Measurements from ENCODE around the gene PRKX. TPM values are rescaled to one million over a fixed set of nuclear protein-coding genes. Genes with fewer than 3 reads are reported as not detected.
A peak's percentile ranks its signal among the peaks of the same experiment; 100 is the strongest.
"Not testable (repeated sequence)": the region's sequence is repeated elsewhere in the genome, so short reads cannot be mapped to it uniquely, and the experiment has no call there.

The PRKX gene
- polyA plus RNA-seq, 1 donor: 19.4 TPM

DNA sequence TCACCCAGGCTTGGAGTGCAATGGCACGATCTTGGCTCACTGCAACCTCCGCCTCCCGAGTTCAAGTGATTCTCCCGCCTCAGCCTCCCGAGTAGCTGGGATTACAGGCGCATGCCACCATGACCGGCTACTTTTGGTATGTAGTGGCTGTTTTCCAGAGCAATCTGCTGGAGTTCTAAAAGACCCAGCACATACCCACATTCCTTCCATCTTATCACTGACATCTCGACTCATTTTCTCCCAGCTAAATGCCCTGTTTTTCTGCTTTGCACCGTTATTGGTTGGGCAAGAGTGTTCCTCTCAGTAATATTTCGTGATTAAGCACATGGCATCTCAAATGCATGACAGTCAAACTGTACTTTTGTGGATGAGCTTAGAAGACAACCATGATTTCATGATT, 53.7 kb downstream of the PRKX start:
- DNase-seq: no peak

DNA sequence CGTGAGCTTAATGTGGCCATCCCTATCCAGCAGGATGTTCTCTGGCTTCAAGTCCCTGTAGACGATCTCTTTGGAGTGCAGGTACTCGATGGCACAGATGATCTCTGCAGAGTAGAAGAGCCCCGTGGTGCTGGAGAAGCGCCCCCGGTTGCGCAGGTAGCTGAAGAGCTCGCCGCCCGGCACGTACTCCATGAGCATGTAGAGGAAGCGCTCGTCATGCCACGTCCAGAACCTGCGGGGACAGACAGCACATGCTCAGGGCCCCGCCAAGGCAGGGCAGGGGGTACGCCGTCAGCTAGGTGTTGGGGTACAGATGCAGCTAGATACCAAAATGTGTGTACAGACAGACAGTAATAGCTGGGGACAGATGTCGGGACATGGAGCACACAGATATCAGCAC, 58.3 kb downstream of the PRKX start:
- DNase-seq: no peak

DNA sequence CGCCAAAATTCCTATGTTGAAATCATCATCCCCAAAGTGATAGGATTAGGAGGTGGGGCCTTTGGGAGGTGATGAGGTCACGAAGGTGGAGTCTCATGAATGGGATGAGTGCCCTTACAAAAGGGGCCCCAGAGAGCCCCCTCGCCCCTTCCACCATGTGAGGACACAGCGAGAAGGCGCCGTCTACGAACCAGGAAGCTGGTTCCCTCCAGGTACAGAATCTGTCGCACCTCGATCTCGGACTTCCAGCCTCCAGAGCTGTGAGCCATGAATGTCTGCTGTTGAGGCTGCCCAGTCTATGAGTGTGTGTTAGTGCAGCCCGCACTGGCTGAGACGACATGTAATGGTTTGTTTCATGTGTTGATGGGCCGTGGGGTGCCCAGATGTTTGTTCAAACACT, 60.3 kb downstream of the PRKX start:
- no peak for DNase-seq

DNA sequence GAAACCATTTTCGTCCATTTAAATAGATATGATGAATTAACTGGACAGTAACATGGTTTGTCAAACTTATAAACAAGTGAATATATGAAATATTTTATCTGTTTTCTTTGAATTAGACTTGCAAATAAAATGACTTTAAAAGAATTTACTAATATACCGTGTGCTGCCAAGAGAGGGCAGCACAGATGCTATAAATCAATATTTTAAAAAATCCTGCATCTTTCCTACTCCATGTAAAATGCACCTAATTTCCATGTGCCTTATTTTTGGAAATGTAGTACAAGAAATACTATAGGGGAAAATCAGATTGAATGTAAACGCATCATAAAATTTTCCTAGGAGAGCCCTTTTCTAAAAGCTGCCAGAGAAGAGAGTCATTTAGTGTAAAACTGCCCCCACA, 62.2 kb downstream of the PRKX start:
- DNase-seq: peak; percentile 19

DNA sequence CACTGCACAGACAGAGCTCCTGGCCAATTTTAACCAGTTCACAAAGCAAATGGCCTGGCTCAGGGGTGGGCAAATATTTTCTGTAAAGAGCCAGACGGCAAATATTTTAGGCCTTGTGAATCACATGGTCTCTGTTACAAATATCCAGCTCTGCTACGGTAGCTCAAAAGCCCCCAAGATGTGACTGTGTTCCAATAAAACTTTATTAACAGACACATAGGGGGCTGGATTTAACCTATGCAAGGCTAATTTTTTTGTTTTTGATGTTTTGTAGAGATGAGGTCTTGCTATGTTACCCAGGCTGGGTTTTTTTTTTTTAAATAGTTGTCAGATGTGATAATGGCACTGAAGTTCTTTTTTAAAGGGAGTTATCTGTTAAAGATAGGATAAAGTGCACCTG, 65.4 kb downstream of the PRKX start:
- no peak for DNase-seq

DNA sequence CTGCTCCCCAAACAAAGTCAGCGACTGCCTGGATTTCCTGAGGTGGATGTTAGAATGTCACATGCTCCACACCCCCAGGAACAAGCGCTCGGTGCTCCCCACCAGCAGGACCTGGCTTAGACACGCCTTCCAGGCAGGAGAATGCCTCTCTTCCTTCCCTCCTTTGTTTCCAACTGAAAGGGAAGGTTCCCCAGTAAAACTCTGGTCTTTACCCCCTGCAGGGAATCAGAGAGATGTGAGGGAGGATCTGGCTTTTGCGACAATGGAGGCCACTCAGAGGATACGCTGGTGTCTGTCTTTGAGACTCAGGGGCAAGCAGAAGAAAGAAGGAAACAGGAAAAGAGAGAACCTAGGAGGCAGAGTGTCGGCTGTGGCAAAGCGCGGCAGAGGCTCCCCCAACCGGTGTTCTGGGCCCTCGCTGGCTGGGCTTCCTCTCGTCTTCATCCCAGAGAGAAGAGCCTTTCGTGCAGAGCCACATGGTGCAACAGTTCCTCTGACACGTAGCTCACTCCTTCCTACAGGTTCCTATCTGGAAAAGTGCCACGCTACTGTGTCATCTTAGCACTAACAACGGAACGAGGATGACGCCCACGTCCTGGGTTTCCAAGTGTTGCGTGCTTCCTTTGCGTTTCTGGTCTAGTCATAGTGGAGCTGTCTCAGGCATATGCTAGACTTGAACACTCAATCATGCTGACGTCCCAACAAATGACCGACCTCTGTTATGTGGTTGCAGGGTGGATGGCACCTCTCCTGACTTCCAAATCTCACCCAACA, 73.4 kb downstream of the PRKX start:
- DNase-seq: not testable (repeated sequence)

DNA sequence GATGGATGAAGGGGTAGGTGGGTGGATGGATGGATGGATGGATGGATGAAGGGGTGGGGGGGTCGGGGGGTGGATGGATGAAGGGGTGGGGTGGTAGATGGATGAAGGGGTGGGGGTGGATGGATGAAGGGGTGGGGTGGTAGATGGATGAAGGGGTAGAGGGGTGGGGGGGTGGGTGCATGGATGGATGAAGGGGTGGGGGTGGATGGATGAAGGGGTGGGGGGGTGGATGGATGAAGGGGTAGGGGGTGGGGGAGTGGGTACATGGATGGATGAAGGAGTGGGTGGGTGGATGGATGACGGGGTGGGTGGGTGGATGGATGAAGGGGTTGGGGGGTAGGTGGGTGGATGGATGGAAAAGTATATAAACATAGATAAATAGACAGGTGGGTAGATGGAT, 74.2 kb downstream of the PRKX start:
- DNase-seq: no peak

DNA sequence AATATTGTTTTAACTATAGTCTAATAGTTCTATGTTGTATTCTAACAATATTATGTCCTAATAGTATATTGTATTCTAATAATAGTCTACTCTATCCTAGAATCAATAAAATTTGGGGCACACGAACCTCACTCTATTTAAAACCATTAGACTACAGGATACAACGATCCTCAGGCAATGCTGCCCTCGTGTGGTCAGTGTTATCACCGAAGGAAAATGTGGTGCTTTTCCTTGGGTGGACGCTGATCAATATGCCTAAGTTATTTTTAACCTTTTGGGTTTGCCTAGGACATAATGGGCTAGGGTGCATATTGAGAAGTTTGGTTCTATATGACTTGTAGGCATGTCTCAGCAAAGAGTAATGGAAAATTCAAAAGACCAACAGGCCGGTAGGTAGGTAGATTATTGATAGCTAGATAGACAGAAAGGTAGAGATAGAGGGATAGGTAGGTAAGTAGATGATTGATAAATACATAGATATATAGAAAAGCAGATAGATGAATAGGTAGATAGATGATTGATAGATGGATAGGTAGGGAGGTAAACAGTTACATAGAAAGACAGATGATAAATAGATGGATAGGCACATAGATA, 75.1 kb downstream of the PRKX start:
- peak; percentile 38 for DNase-seq

DNA sequence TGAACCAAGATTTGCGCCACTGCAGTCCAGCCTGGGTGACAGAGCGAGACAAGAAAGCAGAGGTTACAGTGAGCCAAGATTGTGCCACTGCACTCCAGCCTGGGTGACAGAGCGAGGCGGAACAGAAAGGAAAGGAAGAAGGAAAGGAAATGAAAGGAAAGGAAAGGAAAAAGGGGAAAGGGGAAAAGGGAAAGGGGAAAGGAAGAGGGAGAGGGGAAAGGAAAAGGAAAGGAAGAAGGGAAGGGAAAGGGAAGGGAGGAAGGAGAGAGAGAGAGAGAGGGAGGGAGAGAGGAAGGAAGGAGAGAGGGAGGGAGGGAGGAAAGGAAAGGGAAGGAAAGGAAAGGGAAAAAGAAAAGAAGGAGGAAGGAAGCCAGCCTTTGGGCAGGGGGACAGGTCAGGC, 76.6 kb downstream of the PRKX start:
- DNase-seq: no peak

DNA sequence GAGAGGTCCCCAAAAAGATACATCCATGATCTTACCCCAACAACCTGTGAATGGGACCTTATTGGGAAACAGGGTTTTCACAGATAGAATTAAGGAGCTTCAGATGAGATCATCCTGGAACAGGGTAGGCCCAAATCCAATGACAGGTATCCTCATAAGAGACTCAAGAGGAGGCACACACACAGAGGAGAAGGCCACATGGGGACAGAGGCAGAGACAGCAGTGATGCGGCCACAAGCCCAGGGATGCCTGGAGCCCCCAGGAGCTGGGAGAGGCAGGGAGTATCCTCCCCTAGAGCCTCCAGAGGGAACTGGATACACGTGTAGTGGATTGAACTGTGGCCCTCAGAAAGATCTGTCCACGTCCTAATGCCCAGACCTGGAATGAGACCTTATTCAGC, 82.3 kb downstream of the PRKX start:
- no peak for DNase-seq

DNA sequence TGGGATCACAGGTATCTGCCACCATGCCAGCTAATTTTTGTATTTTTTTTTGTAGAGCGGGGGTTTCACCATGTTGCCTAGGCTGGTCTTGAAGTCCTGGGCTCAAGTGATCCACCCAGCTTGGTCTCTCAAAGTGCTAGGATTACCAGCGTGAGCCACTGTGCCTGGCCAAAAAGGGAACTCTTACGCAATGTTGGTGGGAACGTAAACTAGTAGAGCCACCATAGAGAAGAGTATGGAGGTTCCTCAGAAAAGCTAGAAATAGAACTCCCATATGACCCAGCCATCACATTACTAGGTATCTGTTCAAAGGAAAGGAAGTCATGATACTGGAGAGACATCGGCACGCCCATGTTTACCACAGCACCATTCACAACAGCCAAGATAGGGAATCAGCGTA, 85.9 kb downstream of the PRKX start:
- no peak for DNase-seq

DNA sequence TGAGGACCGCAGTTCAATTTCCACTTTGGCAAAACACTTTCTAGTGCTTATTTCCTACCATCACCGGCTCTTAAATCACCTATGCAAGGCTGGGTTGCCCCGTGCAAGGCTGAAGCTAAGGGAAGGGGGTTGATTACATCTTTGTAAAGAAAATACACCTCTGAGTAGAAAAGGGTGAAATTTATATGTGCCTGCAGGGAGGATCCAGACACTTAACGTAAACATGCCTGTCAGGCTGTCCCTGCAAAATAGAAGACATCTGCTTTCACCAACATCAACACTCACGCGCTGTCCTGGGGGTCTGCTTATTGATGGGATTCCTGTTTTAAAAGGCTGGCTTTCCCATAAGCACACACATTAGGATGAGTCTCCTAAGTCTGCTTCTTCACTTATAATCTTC, 92.0 kb downstream of the PRKX start:
- DNase-seq: peak; percentile 46

DNA sequence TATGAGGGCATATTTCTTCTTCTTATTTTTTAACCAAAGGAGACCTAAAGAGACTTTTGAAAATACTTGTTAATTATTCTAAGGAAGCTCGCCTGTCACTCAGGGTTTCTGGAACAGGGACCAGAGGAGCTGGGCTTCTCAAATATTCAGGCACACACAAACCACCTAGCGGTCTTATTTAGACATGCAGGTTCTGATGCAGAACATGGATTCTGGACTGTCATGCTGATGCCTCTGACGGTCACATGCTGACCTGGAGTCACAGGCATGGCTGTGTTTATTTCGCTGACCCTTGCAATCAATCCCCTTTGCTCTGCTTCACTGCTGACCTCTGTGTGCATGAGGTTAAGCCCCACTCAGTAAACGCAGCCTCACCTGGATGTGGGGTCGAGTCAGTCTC, 101.7 kb downstream of the PRKX start:
- not testable (repeated sequence) for DNase-seq

DNA sequence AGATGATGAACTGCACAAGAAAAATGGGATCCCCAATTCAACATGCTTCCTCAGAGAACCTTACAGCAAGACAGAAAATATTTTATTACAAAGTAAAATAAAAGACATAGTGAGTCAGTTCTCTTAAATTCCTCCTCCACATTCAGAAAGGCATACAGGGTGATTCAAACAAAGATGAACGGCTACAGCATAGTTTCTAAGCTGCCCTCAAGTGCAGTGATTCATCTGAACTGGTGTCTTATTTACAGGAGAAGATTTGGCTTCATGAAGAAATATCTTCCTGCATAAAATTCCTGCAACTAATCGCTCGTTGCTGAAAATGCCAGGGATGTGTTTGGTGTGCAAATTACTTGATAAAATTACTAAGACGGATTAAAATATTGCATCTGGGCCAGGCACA, 103.6 kb downstream of the PRKX start:
- no peak for DNase-seq

DNA sequence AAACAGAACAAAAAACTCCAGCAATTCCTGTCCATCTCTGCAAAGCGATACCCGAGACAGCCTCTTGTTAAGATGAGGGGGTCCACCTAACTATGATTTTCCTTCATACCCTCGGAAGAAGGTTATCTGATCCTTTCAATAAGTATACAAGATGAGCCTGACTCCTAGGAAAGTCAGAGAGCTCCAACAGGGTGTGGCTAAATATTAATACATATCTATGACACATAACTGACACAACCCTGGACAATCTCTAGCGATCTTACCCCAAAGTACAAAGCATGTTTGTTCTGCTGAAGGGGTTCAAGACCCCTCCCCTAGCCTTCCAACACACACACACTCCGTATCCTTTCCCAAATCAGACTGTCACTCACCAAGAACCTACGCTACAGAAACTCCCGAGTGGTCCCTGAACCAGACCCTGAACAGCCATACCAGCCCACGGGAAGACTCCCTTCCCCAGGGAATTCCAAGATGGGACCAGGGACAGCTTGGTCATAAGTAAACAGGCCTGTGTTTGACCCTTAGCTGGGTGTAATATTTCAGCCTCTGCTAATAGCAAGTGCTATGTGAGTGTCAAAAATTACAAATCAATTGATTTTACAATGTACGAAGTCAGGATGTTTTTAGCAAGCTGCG, 110.3 kb downstream of the PRKX start:
- no peak for DNase-seq

DNA sequence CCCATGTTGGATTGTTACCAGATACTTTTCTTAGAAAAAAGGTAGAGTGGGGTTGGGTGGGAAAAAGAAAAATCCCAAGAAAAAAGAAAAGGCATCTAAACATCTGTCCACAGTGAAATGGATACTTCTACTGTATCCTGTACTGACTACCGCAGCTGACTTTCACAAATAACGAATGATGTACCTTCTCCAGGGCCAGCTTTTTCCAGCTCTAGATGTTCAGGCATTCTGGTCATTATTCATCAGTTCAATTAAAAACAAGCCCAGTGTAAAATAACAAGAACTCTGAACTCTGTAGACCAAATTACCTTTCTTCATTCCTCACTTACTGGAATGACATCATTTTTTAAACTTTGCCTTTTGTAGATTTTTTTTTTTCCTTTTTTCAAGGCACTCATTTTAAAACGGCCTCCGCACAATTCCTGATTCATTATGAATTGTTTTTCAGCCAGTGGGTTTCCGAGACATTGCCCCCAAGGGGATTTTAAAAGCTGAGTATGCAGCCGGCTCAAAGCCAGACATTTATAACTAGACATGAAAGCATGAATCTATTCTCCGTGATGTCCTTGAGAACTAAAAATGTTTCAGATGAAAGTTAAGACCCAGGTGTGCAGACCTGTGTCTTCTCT, 113.5 kb downstream of the PRKX start:
- DNase-seq: peak; percentile 17

DNA sequence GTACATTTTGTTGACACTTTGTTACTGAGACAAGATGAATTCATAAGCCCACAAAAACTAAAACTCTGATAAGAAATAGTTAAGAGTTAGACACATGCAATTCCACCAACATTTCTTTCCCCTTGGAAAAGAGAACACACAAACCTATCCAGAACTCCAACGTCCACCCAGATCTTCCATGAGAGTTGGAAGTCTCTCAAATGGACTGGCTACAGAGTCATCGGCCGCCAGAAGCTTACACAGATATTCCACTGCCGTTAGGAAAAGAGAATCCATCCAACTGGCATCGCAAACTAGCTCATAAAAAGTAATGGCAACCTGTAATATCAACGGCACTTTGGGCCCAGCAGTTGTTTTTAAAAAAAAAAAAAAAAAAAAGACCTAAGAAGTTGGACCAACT, 114.7 kb downstream of the PRKX start:
- no peak for DNase-seq

DNA sequence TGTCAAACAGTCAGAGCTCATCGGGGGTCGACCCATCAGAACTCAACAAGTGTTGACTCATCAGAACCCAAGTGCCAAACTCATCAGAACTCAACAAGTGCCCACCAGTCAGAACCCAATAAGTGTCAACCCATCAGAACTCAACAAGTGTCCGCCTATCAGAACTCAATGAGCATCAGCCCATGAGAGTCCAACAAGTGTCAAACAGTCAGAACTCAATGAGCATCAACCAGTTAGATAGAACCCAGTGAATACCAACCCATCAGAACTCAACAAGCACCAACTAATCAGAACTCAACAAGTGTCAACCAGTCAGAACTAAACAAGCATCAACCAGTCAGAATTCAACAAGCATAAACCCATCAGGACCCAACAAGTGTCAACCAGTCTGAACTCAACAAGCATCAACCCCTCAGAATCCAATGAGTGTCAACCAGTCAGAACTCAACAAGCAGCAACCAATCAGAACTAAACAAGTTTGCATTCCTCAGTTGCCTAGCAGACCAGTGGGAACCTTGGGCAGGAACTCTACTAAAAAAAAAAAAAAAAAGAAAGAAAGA, 115.3 kb downstream of the PRKX start:
- no peak for DNase-seq

DNA sequence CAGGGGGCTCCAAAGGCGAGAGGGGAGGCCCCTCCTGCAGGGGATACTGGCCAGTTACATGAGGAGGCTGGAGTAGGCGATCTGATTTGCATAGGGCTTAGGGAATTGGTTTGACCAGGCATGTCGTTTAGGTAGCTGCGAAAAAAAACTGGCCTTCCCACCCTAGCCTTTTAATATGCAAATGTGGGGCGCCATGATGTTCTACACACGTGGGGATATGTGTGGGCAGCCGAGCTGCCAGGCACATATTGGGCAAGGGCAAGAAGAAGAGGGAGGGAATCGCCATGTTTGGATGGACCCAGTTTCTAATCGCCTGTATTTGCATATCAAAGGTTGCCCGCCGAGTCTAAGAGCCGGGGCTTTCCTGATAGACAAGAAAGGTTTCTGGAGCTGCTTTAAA, 121.3 kb downstream of the PRKX start:
- DNase-seq: no peak

DNA sequence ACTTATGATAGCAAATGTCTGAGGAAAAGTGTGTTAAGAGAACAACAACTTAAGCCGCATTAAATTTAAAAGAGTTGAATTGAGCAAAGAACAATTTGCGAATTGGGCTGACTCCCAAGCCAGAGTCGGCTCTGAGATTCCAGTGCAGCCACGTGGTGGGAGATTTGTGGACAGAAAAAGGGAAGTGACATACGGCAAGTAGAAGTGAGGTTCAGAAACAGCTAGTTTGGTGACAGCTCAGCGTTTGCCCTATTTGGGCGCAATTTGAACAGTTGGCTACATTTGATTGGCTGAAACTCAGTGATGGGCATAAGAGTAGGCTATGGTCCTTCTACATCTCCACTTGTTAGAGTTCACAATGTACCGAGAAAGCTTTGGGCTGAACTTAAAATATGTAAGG, 124.0 kb downstream of the PRKX start:
- no peak for DNase-seq

DNA sequence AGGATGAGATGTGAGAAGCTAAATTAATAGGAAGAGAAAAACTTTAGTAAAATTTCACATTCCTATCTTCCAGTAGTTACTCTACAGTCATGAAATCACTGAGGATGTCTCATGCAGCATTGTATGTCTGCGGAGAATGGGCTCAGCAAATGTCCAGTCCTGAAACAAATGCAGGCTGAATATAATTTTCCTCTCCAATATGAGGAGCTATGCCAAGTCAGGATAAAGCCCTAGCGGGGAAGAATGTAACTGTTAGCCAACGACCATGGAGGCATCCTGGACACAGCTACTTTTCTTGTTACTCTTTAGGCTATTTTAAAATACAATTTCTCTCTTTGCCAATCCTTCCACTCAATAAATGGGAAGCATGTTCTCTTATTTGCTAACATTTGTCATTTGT, 127.7 kb downstream of the PRKX start:
- no peak for DNase-seq

DNA sequence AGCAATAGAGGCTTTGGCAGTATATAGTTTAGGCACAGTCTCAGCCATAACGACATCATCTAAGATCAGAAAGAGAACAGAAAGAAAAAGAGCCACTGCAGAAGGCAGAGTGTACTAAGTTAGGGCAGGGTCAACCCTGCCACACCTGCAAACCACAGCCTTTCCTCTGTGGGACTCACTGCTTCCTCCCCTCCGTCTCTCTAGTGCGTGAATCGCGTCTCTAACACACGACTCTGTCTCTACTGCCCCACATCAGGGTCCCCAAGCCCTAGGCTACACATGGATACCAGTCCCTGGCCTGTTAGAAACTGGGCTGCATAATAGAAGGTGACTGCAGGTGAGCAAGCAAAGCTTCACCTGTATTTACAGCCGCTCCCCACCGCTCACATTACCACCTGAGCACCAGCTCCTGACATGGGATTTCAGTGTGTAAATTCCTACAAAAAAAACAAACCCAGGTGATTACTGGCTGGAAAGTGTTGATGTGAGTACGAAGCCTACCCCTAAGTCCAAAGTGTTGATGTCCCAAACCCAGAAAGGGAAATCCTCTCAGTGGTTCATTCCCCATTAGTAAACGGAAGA, 128.9 kb downstream of the PRKX start:
- DNase-seq: no peak

DNA sequence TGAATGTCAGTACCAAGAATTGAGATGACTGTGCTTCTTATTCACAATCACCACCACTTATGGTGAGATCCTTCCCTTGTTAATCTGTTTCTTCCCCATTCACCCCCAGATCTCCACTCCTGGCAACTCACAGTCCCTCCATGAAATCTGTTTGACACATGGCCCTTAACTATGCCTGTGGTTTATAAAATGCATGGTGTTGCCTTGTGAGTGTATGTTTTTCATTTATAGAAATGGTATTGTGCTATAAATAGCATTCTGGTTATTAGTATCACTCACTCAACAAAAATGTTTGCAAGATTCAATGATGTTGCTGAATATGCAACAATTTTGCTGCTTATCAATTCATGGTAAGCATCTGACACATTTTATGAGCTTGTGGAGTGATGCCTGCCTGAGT, 131.0 kb downstream of the PRKX start:
- no peak for DNase-seq
